Activated T-cell treated with anti-CD3 and anti-CD28 coated beads, Interleukin-2, amount 50 U/mL, for 24 hours (primary cell): ENCODE data around the gene CTAGE6.
"Not testable (repeated sequence)": the region's sequence is repeated elsewhere in the genome, so short reads cannot be mapped to it uniquely, and the experiment has no call there.

Source experiments
- DNase-seq: peaks from one replicate; pipeline ENCODE4 v3.0.0-alpha.2; 2020
- H3K27ac Mint-ChIP-seq: 2 replicates; pipeline ENCODE4 v1.8.0; 2020; ENCODE audit warnings: mild to moderate bottlenecking, mixed read lengths
- H3K27me3 Mint-ChIP-seq: 2 replicates; pipeline ENCODE4 v1.8.0; 2020; ENCODE audit warnings: mixed read lengths
- H3K36me3 Mint-ChIP-seq: 2 replicates; pipeline ENCODE4 v1.8.0; 2020; ENCODE audit warnings: low read depth, mixed read lengths
- H3K4me1 Mint-ChIP-seq: 2 replicates; pipeline ENCODE4 v1.8.0; 2020; ENCODE audit warnings: low read depth, mixed read lengths
- H3K4me3 Mint-ChIP-seq: 2 replicates; pipeline ENCODE4 v1.8.0; 2020; ENCODE audit warnings: mild to moderate bottlenecking, moderate library complexity, mixed read lengths
- H3K9me3 Mint-ChIP-seq: 2 replicates; pipeline ENCODE4 v1.8.0; 2020; ENCODE audit warnings: mixed read lengths

CTAGE6 gene

GRCh38 chr7:143735962-143736361 is 21.5 kb downstream of the CTAGE6 start:
- Mint-ChIP-seq H3K27me3 (no peaks in the 10 kb centered on the region), H3K4me1 (peaks cover 18% of the 10 kb centered on the region), H3K4me3 (no peak overlapping the region), H3K27ac (no peak overlapping the region), H3K9me3 (no peaks in the 10 kb centered on the region), H3K36me3 (peaks cover 23% of the 10 kb centered on the region)
- DNase-seq = no peak

- Mint-ChIP-seq H3K27me3 (no peaks in the 10 kb centered on the region), H3K4me3 (no peak overlapping the region), H3K4me1 (peaks cover 18% of the 10 kb centered on the region), H3K36me3 (peaks cover 43% of the 10 kb centered on the region), H3K27ac (no peak overlapping the region), H3K9me3 (no peaks in the 10 kb centered on the region)
- DNase-seq = no peak
Measured at GRCh38 chr7:143733876-143734275, 23.6 kb downstream of the CTAGE6 start.

GRCh38 chr7:143728333-143728862 is 29.1 kb downstream of the CTAGE6 start:
- DNase-seq = no peak
- H3K9me3 Mint-ChIP-seq = no peaks in the 10 kb centered on the region
- H3K27me3 Mint-ChIP-seq = no peaks in the 10 kb centered on the region
- peaks cover 1% of the 10 kb centered on the region for H3K4me1 Mint-ChIP-seq
- peaks cover 53% of the 10 kb centered on the region for H3K36me3 Mint-ChIP-seq
- no peak overlapping the region for H3K27ac Mint-ChIP-seq
- no peak overlapping the region for H3K4me3 Mint-ChIP-seq

DNA sequence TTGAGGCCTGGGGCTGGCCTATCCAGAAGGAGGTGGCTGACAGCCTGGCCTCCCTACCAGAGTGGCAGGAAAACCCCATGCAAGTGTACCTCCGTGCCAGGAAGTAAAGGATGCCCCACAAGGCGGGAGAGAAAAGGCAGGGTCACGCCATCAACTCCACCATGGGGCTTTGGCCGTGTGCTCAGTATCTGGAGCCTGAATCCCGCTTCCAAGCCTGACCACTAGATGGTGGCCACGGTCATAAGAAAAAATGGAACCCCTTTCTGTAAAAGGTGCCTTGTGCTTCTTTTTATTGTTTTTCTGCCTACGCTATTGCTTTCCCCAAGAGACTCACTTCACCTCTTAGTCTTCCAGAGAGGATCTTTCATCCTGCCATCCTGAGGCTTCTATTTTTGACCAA is 29.9 kb downstream of the CTAGE6 start:
- not testable (repeated sequence) for H3K4me3 Mint-ChIP-seq, H3K27me3 Mint-ChIP-seq, H3K27ac Mint-ChIP-seq, H3K9me3 Mint-ChIP-seq, H3K4me1 Mint-ChIP-seq, DNase-seq
- H3K36me3 Mint-ChIP-seq = peaks cover 47% of the 10 kb centered on the region

- H3K4me3 Mint-ChIP-seq, H3K9me3 Mint-ChIP-seq, H3K27ac Mint-ChIP-seq, H3K27me3 Mint-ChIP-seq, DNase-seq, H3K4me1 Mint-ChIP-seq: not testable (repeated sequence)
- peaks cover 38% of the 10 kb centered on the region for H3K36me3 Mint-ChIP-seq
Measured at GRCh38 chr7:143726143-143726542, 31.4 kb downstream of the CTAGE6 start.

DNA sequence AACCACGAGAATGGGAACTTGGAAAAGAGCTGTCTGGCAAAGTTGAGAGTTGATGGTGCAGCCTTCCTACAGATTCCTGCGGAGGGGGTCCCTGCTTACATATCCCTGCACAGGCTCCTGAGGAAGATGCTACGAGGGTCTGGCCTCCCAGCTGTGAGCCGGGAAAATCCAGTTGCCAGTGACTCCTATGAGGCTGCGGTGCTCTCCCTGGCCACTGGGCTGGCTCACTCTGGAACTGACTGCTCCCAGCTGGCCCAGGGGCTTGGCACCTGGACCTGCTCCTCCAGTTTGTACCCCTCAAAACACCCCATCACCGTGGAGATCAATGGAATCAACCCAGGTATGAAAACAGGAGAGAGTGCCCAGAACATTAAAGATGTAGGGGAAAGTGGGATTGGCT is 37.2 kb downstream of the CTAGE6 start:
- not testable (repeated sequence) for H3K9me3 Mint-ChIP-seq, H3K36me3 Mint-ChIP-seq, H3K4me3 Mint-ChIP-seq, H3K4me1 Mint-ChIP-seq, H3K27me3 Mint-ChIP-seq, DNase-seq, H3K27ac Mint-ChIP-seq

DNA sequence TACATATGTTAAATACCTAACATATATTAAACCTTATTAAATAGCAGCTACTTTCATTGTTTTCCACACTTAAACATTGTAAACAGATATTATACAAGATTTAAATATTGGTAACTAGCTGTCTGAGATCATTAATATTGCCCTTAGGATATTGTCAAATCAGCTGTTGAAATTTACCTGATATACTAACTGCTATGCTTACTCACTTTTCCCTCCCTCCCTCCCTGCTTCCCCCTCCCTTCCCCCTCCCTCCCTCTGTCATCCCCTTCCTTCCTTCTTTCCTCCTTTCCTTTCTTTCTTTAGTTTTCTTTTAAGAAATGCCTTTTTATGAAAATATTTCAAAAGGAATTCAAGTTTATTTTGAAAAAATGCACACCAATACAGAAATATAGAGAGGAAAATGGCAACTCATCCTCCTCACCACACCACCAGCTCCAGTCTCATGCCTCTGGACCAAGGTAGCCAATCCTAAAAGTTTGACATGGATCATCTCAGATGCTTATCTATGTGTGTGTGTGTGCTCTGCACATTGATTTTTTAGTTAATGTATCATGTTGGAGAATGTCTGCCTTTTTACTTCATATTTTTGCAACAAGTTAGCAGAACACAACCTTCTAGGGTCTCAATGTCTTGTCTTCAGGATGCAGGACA is 41.8 kb downstream of the CTAGE6 start:
- not testable (repeated sequence) for H3K36me3 Mint-ChIP-seq

DNA sequence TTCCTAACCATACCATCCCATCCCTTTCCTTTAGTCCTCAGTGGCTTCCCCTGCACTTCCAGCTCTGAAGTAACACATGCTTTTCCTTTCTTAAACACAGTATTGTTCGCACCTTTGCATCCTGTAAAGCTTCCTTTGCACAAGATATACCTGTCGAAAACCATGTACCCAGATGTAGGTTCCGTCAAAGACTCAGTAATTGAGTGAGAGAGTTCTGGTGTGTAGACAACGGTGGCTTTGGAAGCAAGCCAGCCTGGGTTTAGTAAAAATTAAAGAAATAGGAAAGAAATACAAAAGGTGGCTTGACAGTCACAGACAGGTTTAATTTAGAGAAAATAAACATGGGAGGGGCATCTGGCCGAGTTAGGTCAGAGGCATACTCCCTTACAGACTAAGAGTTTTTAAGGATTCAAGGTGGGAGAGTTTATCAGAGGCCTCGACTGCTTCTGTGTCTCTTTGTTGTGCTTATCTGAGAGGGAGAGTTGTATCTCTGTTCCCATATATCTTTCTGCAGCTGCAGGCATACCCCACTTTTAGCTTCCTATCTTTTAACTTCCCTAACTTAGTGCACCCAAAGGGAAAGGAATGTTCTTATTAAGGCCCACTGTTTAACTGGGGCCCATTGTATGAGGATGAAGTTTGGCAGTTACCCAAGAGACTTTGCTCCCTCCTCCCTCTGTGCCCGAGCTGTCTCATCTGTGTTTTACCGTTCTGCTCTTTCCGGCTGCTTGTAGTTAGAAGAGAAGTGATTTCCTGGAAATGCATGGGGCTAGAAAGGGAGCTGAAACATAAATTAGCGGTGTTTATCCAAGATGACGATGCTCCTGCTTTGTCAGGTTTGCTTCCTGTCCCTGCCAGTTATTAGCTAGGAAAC is 42.7 kb downstream of the CTAGE6 start:
- not testable (repeated sequence) for H3K4me3 Mint-ChIP-seq, H3K9me3 Mint-ChIP-seq, H3K36me3 Mint-ChIP-seq, H3K27me3 Mint-ChIP-seq, H3K27ac Mint-ChIP-seq, DNase-seq, H3K4me1 Mint-ChIP-seq

More for the DNA sequence above, 41.8 kb downstream of the CTAGE6 start:
- H3K9me3 Mint-ChIP-seq, H3K27ac Mint-ChIP-seq, H3K27me3 Mint-ChIP-seq, DNase-seq, H3K4me3 Mint-ChIP-seq, H3K4me1 Mint-ChIP-seq: not testable (repeated sequence)

DNA sequence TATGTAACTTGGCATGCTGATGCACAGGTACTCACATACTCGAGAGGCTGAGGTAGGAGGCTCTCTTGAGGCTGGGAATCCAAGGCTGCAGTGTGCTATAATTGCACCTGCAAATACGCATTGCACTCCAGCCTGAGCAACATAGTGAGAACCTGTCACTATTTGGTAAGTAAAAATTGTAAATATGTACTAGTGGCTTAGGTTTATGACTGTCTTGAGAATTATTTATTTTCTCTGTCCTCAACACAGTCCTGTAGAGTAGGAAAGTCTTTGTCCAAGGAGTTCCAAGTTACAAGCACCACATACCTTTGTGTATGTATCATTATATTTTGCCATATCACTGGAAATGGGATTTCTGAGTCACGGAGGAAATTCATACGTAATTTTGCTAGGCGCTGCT is 45.1 kb downstream of the CTAGE6 start:
- not testable (repeated sequence) for H3K4me1 Mint-ChIP-seq, H3K36me3 Mint-ChIP-seq, DNase-seq, H3K27ac Mint-ChIP-seq, H3K27me3 Mint-ChIP-seq, H3K9me3 Mint-ChIP-seq, H3K4me3 Mint-ChIP-seq

GRCh38 chr7:143711727-143712324 is 45.7 kb downstream of the CTAGE6 start:
- H3K27ac Mint-ChIP-seq, DNase-seq, H3K27me3 Mint-ChIP-seq, H3K36me3 Mint-ChIP-seq, H3K4me3 Mint-ChIP-seq, H3K4me1 Mint-ChIP-seq, H3K9me3 Mint-ChIP-seq: not testable (repeated sequence)

- not testable (repeated sequence) for H3K4me3 Mint-ChIP-seq, DNase-seq, H3K27me3 Mint-ChIP-seq, H3K36me3 Mint-ChIP-seq, H3K4me1 Mint-ChIP-seq, H3K27ac Mint-ChIP-seq, H3K9me3 Mint-ChIP-seq
Measured at GRCh38 chr7:143709895-143710294, 47.6 kb downstream of the CTAGE6 start.
